HG03175 (cell line): ENCODE measurements around the gene EFR3B.
"Not testable (repeated sequence)": the region's sequence is repeated elsewhere in the genome, so short reads cannot be mapped to it uniquely, and the experiment has no call there.

Source experiments
- ATAC-seq: cut with Tn5 transposase; IDR thresholded peaks from one replicate; pipeline ENCODE4 v1.9.1; 2021; ENCODE audit warnings: mild to moderate bottlenecking, moderate library complexity; ENCODE audit not compliant: unreplicated experiment

The EFR3B gene

DNA sequence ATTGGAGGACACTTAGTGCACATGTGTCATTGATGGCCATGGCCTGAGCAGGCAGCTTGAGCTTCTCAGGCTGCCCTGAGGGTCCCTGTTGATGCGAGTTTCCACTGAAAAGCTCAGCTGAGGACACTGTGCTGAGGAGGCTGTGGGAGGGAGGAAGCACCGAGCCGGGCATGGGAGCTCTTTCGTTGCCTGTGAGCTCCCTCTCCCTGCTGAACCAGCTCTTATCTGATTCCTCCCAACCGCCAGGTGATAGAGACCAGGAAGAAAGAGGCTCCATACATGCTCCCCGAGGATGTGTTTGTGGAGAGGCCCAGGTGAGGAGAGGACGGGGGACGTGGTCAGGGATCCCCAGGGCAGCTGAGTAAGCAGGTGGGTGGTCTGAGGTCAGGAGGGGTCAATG is 99.2 kb downstream of the EFR3B start:
- ATAC-seq, result no peak

DNA sequence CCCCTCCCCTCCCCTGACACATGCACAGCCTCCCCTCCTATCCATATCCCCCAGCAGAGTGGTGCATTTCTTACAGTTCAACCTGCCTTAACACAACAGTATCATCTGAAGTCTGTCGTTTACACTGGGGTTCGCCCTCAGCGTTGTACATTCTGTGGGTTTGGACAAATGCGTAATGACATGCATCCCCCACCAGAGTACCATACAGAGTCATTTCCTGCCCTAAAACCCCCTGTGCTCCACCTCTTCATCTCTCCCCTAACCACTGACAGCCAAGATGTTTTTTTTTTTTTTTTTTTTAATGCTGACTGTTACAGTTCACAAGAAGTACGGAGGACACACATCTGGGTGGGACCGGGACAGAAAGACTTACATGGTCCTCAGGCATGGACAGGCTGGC is 103.9 kb downstream of the EFR3B start:
- no peak for ATAC-seq

DNA sequence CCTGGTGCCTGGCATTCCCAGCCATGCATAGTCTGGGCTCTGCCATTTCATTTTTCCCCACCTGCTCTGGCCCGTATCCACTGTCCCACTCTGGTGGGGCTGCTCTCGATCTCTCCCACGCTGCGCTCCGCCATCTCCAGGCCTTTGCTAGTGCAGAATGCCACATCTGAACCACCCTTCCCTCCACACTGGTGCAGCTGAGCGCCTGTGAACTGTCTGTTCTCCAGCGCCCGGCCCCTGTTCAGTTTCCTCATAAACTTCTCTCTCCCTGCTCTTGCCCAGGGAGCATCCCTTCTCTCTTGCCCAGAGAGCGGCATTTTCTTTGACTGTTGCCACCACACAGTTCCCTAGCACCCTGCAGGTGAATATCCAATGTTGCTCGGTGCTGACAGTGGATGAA is 105.0 kb downstream of the EFR3B start:
- no peak for ATAC-seq

DNA sequence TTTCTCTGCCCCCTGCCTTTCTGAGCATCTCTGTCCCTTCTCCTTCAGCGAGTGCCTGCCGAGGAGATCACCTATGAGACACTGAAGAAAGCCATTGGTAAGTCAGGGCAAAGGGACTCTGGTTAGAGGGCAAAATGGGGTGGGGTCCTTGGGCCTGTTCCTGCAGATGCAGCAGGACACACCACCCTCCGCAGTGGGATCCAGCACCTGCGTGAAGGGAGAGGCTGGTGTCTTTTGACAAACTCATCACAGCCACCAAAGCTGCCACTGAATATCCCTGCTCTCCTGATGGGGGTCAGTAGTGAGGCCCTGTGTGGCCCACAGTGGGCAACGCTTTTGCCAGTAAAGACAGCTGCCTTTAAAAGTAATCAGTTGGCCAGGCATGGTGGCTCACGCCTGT is 107.8 kb downstream of the EFR3B start:
- no peak for ATAC-seq

DNA sequence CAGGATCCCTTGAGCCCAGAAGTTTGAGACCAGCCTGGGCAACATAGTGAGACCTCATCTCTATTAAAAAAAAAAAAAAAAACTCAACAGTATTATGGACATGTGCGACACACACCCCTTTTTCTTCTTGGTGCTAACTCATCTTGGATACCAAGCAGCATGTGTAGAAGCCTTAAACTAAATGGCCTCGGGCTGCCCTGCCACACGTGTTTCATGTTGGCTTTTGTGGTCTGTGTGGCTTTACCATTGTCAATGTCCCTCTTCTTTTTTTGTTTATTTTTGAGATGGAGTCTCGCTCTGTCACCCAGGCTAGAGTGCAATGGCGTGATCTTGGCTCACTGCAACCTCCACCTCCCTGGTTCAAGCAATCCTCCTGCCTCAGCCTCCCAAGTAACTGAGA is 109.1 kb downstream of the EFR3B start:
- not testable (repeated sequence) for ATAC-seq

DNA sequence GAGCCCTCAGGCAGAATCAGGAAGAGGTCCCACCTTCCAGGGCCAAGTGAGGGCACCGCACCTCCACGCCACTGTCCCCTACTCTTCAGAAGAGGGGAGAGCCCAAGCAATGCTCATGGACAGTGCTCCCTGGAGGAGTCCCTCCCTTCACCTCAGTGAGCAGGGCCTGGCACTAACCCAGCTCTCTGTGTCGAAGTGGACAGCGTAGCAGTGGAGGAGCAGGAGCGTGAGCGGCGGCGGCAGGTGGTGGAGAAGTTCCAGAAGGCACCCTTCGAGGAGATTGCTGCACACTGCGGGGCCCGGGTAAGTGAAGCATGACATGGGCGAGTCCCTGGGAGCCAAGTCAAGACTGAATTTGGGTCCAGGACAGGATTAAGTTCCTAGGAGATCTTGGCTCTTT is 109.8 kb downstream of the EFR3B start:
- no peak for ATAC-seq

DNA sequence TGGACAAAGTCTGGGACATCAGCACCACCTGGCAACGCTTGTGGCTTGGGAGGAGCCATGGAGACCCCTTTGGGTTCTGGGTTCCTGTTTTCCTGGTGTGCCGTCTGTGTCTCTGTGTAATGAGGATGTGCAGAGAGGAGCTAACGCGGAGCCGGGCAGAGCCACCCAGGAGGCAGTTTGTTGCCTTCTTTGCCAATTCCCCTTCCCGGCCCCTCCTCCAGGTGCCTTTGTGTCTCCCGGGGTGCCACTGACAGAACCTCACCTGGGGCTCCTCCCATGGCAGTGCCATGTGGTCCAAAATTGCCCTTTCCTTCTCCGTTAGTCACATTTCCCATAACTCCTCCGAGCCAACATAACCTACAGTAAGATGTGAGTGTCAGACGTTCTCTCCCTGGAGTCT is 113.5 kb downstream of the EFR3B start:
- ATAC-seq, result no peak

DNA sequence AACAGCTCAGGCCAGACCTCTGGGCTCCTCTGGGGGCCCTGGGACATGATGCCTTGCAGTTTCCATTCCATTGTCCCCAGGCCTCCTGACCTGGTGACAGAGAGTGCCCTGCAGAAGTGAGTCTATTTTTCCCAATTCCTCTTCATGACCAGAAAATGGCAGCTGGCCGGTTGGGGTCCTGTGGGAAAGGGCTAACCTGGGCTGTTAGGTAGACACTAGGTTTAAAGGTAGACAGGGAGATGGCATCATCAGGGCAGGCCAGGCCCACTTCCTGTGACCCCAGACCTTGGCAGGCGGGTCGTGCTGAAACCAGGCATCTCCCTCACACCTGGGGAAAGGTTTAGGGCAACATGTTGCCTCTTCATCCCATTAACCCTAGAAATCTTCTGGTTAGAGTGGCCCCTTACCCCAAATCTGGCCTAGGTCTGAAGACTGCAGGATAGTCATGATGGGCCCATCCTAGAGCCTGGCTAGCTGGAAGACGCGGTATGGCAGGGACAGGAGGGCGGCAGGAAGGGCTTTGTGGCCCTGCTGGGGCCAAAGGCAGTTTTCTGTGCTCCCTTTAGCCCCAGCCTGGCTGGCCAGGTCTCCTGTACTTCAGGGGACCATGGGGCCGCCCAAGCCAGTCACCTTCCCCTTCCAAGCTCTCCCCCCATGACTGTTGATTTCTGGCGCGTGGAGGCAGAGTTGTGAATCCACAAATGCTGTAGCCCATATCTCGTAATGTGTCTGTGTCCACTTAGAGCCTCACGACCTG is 116.4 kb downstream of the EFR3B start:
- no peak for ATAC-seq

DNA sequence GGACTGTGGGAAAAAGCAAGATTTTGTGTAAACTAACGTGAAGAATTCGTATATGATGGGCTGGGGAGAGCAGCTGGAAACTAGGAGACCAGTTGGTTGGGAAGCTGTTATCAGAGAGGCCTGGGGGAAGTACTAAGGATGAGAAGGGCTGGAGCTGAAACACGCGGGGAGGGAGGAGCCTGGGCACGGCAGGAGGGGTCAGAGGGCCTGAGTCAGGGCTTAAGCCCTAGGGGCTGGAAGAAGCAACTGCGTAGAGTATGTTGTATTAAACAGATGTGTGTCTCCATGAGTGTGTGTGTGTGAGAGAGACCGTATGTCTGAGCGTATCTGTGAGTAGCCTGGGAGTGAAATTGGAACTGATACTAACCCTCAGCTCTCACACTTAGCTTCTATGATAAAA is 118.1 kb downstream of the EFR3B start:
- ATAC-seq, result no peak

DNA sequence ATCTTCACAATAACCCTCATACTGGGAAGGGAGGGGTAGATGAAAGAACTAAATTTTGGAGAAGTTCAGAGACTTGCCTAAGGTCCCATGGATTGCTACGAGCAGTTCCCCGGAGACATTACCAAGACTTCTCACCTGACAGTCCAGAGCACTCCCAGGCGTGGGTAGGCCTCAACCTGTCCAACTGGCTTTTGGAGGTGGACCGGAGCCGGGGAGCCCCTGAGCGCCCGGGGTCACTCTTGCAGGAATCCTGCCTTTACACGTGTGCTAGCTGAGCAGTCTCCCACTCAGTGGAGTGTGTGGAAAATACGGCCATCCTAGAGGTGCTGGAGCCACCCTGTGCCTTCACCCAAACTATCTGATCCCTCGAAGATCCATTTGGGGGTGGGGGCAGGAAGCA is 118.5 kb downstream of the EFR3B start:
- ATAC-seq, result no peak

DNA sequence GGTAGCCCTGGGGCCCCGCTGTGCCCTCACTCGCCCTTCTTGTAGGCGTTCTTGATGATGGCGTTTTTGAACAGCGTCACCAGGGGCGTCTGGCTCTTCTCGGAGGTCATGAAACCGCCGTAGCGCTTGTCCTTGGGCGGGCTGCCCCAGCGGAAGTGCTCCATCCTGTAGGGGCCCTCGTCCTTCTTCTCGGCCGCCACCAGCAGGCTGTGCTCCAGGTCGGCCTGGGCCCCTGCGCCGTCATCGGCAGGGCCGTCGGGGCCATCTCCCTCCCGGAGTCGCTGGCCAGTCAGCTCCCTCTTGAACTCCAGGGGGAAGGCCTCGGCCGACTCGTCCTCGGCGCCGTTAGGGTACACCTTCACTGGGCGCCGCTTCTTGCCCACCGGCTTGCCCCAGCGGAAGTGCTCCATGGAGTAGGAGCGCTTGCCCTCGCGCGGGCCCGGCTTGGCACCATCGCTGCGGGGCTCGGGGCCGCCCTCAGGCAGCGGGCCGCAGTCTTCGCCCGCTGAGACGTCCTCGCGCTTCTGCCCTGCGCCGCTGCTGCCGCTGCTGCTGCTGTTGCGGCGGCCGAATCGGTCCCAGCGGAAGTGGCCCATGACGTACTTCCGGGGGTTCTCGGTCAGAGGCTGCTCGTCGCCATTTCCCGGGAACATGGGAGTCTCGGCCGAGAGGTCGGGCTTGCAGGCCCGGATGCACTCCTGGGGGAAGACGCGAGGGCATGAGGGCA is 119.3 kb downstream of the EFR3B start:
- no peak for ATAC-seq

DNA sequence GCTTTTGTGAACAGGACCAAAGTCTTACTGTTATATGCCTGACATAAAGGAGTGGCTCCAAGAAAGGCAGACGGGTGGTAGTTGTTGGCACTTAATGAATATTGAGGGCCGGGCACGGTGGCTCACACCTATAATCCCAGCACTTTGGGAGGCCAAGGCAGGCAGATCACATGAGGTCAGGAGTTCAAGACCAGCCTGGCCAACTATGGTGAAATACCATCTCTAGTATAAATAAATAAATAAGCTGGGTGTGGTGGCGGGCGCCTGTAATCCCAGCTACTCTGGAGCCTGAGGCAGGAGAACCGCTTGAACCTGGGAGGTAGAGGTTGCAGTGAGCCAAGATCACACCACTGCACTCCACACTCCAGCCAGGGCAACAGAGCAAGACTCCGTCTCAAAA is 120.2 kb downstream of the EFR3B start:
- ATAC-seq, result not testable (repeated sequence)

DNA sequence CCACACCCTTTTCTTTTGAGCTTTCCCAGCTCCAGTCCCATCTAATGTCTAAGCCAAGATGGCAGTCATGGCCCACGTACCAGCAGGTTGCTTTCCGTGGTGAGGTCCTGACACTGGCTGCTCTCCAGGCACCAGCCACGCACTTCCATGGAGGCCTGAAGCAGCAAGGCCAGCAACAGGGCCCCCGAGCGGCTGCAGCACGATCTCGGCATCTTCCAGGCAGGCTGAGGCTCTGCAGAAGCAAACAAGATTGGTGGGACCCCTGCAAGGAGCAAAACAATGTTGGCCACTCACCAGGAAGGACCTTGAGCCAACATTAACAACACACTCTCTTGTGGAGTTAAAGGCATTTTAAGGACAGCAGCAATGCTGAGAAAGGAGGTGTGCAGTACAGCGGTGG is 122.7 kb downstream of the EFR3B start:
- ATAC-seq, result no peak

DNA sequence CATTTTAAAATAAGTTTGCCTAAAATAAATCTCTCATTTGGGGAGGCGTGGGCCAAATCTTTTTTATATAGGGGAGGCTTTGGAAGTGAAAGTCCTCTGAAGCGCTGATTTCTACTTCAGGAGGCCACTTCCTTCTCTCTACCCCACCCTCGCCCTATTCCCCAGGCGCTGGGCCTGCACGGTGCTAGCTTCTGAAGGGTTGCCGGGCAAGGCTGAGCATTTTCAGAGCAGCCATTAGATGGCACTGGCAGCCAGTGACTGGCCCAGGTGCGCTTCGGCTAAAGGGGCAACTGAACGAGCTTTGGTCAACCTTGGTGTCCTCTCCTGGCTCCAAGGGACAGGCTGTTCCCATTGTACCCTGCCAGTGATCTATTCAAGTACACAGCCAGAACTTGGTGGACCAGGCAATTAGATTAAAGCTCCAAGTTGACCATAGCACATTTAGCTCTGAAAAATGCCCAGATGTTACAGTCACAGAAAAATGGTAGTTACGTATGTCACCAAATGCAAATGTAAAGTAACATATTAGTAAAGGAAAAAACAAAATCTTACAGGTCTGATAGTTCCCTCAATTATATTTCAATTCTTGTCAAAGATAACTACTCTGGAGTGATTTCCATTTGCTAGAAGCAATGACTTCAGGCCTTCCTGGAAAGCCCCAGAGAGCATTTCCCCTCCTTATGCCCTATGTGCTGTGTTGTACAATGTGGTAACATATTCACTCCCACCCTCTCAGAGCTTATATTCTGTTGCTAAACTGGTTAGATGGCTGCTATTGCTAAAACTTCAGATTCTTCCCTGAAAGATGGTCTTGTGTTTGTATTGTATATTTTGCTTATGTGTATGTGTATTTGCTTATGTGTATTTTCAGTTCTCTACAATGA is 124.4 kb downstream of the EFR3B start:
- ATAC-seq, result no peak

DNA sequence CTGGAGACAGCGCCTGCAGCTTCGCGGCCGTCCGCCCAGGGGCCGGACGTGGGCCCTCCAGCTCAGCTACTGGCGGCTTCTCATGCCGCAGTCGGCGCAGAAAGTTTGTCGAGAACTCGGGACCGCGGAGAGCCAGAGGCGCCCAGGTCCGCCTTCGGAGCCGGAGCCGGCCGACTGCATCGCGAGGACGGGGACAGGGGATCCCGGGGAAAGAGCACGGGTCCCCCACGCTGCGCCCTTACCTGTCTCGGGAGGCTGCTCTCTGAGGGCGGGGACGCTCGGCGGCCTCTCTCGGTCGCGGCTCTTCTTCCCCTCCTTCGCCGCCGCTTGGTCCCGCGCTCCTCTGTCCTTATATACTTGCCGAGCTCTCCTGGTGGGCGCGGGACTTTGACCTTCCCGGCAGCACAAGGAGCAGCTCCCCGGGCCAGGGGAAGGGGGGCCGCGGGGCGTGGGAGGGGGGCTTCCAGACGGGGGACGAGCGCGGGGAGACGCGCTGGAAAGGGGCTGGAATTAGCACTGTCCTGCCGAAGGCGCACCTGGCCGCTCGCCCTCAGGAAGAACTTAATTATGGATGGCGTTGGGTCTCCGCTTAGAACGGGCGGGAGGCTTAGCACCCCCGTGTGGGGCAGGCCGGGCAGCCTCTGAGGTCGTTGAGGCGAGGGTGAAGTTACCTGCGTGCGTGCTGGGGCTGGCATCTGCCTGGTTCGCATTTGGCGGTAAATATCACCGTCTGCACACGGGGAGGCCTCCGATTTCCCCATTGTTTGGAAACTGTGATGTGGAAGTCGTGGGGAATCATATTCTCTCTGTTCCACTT is 126.6 kb downstream of the EFR3B start, which contains the start of gene POMC:
TSS of gene POMC (minus strand) at position 325 of the 817 bp plus-strand sequence. CDS start 3,808 bp downstream, outside the sequence.
- ATAC-seq, result no peak

DNA sequence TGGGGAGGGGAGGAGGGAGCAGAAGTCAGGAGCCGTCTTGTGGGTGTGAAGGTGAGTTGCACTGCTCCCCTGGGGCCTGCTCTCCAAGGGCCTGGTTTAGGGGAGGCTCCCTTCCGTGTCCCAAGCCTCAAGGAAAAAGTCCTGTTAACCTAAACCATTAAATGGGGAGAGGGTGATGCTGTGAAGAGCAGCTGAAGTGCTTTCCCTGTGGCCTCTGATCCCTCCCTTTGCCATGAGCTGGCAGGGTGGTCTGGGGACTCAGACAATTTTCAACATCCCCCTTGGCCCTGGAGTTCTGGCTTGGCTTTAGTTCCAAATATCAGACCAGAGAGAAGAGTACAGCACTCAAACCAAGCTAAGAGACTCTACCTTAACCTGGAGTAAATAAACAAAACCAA is 127.2 kb downstream of the EFR3B start:
- ATAC-seq, result no peak

DNA sequence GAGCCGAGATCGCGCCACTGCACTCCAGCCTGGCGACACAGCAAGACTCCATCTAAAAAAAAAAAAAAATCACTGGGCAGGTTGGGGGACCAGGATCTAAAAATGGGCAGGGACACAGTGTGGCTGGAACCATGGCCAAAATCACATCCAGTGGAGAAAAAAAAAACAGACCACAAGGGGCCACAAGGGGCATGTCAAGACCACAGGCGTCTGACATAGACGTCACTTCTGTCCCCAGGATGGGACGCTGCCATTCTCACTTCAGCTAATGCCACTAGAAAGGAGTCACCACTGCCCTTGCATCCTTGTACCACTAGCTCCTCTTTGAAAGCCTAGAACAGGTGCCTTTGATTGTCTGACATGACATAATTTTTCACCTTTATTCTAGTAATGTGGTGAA is 129.0 kb downstream of the EFR3B start:
- ATAC-seq, result no peak

DNA sequence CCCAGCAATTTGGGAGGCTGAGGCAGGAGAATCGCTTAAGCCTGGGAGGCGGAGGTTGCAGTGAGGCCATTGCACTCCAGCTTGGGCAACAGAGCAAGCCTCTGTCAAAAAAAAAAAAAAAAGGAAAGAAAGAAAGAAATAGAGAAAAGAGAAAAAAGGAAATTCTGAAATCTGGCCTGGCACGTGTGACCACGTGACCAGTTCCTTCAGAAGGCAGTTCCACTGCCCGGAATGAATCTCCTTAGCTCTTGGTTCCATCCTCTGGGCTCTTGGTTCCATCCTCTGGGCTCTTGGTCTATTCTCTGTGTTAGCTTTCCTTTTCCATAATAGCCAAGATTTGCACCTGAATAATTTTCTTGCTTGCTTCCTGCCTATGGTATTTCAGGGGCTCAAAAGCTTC is 131.8 kb downstream of the EFR3B start:
- ATAC-seq, result no peak

DNA sequence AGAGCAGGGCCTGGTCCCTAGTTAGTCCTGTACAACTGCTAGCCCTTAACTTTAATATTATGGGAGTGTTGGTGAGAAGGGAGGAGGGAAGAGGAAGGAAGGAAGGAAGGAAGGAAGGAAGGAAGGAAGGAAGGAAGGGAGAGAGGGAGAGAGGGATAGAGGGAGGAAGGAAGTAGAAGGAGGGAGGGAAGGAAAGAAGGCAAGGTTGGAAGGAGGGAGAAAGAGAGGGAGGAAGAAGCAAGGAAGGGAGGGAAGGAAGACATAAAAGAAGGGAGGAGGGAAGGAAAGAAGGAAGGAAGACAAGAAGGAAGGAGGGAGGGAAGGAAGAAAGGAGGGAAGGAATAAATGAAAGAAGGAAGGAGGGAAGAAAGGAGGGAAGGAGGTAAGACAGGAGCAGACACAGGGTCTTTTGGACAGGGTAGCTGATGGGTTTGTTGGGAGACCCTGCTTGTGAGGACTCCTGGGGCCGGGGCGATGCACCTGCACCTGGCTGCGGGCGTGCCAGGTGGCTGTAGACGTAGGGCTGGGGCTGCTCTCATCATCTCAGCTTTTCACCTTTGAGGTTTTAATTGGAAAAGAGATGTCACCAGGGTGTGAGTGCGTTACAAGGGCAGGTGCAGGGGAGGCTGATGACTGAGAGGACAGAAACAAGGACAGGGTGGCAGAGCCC is 132.5 kb downstream of the EFR3B start:
- no peak for ATAC-seq

DNA sequence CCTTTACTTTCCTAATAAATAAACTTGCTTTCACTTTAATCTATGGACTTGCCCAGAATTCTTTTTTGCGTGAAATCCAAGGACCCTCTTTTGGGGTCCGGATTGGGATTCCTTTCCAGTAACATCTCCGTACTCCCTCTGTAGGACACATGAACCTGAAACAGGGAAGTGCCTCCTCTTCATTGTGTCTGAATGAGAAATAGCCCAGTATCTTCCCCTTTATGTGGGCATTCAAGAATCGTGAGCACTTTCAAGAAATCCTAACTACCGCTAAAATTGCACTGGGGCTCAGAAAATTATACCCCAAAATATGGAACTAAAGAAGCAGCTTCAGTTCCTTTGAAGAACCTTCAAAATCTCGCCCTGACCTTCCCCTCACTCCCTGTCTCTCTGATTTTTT is 134.3 kb downstream of the EFR3B start:
- ATAC-seq, result no peak
